ENCODE measurements around the gene FSIP1.
"Not testable (repeated sequence)": the region's sequence is repeated elsewhere in the genome, so short reads cannot be mapped to it uniquely, and the experiment has no call there.

FSIP1 gene

DNA sequence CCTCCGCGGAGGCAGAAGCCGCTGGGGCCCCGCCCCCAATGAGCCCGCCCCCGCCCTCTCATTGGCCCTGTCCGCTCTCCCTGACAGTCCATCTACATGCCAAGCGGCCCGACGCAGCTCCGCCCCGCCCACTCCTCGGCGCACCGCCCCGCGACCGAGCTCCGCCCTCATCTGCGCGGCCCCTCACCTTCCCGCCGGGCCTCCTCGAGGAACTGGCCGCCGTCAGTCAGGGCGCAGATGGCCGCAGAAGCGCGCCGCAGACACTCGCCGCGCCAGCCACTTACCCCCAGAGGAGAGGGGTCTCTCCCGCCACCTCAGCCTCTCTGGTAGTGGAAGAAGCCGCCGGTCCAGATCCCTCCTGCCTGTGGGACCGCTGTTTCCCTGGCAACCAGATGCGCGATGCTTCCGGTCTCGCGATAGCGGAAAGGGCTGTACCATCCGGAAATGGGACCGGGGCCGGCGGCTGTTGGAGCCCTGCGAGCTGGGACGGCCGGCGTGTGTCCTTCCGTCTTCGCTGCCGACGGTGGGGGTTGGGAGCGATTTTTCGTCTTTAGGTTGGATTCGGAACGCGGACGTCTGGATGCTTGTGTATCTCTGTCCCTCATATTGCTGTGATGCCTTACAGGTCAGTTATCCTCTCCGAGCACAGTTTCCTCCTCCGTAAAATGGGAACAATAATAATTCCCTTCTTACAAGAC lies at the start of gene FSIP1:
Gene FSIP1, minus strand, starts transcription at position 401 of the 698 bp plus-strand sequence. CDS start 6,317 bp downstream, outside the sequence.
- peak; percentile 97 for DNase-seq (ENCODE audit: low read depth)

DNA sequence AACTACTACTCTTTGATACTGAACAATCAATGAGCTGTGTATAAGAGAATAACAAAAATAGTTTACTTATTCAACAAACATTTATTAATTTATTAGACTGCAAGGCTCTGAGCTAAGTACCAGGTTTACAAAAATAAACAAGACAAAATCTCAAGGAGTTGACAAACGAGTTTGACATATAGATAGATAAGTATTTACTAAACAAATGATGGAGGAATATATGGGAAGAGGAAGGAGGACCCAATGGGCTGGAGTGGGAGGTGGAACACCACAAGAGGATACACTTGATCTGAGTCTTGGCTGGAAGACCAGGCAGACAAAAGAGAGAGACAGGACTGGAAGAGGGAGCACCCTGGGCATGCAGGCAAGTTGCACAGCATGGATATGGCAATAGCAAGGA lies 47.5 kb upstream of the FSIP1 start:
- DNase-seq (ENCODE audit: low read depth) = peak; percentile 19

DNA sequence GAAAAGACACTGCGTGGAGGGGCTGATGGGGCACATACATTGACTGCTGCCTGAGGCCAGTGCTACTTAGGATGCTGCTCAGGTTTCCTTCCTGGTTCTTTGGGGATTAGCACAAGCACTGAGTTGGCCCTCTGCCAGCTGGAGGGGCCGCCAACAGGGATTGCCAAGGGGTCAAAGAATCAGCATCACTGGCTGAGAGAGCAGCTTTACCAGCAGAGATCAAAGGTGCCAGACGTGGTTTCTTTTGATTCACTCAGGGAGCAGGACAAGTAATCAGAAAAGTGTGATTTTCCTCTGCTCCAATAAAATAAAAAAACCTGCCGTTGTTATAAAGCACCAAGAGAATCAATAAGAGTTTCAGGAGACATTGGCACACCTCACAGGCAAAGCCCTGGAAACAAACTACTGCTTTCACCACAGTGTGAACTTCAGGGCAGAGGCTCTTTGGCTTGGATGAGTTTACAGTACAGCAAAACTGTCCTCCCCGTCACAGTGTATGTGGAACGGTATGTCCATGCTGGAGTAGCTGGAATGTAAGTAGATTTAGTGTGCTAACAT lies 45.8 kb upstream of the FSIP1 start:
- DNase-seq (ENCODE audit: low read depth) = peak; percentile 98

DNA sequence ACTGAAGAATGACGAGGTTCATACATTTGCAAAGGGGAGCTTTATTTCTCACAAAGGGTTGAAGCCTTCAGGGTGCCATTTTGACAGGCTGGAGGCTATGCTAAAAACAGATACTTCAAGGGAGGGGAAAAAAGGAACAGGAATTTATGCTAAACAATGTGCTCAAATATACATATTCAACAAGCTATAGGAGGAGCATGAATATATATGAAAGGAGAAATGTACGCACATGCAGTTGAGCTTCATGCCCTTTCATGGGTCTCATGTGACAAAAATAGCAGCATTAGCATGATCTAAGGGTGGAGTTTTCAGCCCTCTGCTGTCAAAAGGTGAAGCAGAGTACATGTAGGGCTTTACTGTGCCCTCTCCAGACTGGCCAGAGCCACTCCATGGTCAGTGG lies 44.3 kb upstream of the FSIP1 start:
- no peak for DNase-seq (ENCODE audit: low read depth)

DNA sequence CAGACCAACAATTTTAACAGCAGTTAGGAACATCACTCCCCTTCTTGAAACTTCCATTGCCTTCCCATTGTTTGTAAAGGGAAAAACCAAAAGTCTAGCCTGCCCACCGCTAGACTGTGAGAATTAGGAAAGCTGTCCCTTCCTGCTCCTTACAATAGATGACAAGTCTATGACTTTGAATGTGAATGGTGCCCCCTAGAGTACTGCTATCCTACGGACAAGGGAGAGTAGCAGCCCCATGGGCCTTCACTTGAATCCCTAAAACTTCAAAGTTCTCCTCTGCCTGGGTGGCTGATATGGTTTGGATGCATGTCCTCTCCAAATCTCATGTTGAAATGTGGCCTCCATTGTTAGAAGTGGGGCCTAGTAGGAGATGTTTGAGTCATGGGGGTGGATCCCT lies 41.0 kb upstream of the FSIP1 start:
- no peak for DNase-seq (ENCODE audit: low read depth)

DNA sequence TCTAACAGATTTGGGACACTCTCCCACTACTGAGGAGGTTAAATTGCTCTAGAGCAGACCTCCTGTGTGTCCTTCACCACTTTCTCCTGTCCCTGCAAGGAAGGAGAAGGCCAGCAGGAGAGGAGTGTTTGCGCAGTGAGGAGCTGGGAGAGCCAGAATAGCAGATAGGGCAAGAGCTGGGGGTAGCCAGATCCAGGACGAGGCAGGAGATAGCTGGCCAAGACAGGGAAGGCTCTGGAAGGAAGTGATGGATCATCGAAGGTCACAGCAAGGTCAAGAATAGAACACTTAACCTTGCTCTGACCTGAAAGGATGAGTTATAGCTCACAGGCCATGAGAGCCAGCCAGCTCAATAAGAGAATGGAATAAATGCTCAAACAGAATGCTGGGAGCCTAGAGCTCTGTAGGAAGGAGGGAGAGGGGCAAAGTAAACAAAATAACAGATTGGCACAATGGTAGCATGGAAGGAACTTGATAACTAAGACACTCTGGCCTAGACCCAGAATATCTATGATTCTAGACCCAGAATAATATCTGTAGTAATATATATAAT lies 37.5 kb upstream of the FSIP1 start:
- no peak for DNase-seq (ENCODE audit: low read depth)

DNA sequence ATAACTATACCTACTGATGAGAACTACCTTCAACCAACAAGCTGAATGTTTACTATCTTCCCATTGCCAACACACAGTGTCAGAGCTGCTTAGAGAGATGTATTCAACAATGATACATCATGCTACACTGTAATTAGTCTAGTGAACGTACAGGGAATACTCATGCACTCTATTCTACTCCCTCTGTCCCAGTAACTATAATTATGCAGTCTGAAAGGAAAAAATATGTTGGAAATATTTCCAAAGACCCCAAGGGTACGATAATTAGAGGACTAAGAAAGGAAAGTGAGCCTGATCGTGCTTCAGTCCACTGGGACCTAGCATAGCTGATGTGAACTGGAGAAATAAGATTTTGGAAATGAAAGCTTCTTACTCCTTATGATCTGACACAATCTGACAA lies 36.9 kb upstream of the FSIP1 start:
- no peak for DNase-seq (ENCODE audit: low read depth)

DNA sequence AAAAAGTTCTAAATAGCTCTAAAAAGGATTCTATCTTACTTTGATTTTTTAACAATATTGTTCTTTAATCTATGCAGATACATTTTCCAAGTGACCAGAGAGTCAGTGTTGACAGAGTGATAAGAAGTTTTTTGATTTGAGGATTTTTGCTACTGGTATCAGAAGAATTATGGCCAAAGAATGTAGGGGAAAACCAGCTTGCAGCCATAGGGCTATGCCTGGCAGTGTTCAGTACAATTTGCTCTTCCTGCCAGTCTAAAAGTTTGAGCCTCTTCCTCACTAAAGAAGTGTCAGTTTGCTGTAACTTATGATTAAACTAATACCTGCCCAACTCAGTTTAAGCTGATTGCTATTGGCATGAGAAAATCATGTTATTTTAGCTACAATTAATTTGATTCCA lies 35.3 kb upstream of the FSIP1 start:
- peak; percentile 22 for DNase-seq (ENCODE audit: low read depth)

DNA sequence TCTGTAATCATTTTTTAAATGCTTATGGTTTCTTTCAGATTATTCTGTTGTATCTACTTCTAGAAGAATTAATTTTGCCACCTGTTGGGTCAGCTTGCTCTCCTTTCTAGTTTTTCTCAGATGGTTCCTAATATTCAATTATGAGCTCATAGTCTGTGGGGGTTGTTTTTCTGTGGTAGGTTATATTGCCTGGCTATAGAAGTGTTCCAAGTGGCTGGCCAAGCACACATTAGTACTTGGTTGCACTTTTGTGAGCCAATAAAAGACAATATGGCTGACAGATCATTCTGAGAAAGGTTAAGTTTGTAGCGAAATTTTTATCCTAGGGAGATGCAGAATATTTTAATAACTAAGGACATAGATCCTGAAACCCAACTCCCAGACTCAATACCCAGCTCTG lies 31.8 kb upstream of the FSIP1 start:
- DNase-seq (ENCODE audit: low read depth) = no peak

DNA sequence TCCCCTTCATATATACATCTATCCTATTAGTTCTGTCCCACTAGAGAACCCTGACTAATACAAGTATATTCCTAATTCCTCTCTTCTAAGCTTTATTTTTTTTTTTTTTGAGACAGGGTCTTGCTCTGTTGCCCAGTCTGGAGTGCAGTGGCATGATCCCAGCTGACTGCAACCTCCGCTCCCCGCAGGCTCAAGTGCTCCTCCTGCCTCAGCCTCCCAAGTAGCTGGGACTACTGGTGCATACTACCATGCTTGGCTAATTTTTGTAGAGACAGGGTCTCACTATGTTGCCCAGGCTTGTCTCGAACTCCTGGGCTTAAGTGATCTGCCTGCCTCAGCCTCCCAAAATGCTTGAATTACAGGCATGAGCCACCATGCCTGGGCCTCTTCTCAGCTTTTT lies 30.0 kb upstream of the FSIP1 start:
- DNase-seq (ENCODE audit: low read depth) = not testable (repeated sequence)

DNA sequence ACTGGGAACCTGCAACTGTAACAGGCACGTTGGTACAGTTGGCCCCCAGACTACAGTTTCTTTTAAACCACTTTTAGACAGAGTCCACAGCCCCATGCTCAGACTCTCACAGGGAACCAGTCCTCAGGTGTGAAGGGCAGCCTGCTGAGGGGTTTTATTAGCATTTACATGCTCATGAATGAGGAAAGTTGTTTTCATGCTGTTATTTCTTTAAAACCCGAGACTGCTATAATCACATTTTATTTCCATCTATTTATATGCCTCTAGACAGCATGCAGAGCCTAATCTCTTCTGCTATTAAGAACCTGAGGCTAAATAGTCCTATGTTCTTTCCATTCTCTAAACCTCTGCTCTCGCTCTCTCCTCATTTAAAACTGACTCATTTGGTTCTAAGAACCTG lies 26.3 kb upstream of the FSIP1 start:
- no peak for DNase-seq (ENCODE audit: low read depth)

DNA sequence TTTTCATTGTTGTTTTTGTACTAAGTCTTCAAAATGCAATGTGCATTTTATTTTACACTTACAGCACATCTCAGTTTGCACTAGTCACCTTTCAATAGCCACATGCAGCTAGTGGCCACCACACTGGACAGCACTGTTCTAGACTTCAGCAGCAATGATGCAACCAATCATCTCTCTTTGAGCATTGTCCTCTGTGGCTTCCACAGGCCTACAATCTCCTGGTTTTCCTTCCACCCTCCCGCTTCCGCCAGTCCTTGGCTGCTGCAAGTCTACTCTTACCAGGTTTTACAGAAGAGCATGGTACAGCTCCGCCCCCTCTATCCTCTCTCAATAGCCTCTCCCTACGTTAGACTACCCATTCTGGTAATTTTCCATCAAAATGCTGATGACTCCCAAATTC lies 25.1 kb upstream of the FSIP1 start:
- DNase-seq (ENCODE audit: low read depth) = no peak

DNA sequence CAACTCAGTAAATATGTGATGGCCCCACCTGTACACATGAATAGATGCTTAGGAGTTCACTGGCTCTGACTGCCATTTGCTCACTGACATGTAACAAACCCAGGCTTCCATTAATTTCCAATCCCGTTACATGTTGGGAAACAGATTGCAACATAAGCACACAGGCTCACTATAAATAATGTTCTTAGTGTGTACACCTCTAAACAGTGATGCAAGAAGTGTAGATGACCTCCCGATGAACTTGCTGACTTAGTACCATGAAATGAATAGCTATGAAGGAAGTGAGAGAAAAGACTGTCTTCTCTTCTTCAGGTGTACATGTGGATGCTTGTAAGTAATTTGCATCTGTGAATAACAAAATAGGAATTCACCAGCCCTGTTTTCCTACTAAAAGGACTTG lies 21.4 kb upstream of the FSIP1 start:
- DNase-seq (ENCODE audit: low read depth) = peak; percentile 94

DNA sequence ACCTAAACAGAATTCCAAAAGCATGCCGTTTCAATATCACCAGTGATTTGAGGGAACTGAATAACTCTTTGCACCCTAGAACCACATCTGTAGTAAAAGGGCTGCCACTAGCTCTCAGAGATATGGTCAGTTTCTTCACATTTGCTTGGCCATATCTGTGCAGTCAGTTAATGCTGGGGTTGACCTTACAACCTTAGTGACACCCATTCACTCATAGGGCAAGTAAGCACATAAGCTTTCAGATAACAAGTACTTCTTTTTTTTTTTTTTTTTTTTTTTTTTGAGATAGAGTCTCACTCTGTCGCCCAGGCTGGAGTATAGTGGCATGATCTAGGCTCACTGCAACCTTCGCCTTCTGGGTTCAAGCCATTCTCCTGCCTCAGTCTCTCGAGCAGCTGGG lies 20.4 kb upstream of the FSIP1 start:
- DNase-seq (ENCODE audit: low read depth) = no peak

DNA sequence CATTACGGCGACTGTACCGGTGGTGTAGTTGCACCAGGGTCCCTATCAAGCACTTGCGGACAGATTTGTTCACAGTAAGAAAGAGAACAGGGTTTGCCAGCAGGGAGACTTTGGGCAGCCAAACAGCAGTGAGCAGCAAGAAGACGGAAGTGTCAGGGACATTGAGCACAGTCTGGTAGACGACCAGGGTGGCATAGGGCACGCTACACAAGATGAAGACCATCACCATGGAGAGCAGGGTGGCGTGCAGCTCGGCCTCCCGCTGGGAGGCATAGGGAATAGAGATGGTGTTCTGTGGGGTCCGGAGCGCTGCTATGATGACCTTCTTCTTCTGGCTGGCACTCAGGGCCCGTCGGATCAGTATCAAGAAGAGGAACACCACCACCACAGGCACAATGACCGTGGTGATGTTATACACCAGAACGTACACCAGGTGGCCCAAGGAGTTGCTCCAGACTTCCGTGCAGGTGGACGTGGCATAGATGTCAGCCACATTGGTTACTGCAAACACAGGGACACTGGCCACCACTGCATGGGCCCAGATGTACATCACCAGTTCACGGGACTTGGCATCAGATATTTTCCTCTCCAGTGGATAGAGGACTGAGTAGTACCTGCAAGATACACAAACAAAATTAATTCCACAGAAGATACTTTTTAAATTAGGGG lies 19.1 kb upstream of the FSIP1 start:
- no peak for DNase-seq (ENCODE audit: low read depth)

DNA sequence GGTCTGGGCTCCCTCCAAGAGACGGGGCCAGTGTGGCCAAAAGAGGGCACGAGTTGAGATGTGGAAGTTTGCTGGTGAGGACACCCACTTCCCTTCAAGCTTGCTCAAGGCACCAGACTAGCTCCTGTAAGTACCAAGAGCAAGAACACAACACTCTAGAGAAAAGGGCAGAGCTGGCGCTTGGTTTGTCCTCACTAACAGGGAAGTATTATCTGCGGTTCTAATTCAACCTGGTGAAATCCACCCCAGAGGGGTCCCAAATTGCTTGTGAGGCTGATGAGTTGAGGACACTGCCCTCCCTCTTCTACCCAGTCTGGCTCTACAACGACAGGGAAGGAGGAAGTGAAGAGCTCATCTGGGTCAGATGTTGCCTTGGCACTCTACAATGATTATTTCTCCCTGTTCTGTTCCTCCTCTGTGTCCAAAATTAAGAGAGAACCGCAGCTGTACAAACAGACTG lies 16.9 kb upstream of the FSIP1 start:
- DNase-seq (ENCODE audit: low read depth) = no peak

DNA sequence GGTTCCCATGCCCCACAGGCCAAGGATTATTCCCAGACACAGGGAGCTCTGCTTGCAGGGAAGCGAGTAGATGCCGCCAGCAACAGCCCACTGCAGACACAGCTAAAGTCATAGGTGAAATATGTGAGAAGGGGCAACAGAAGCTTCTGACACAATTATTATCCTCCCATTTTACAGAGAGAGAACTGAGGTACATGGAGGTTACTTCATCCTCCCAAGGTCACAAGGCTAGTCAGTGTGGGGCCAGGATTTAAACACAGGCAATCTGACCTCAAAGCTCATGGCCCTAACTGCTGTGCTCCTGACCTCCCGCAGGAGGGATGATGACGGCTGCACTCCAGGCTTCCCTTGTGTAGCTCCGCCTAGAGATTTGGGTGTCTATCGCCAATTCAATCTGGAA lies 15.7 kb upstream of the FSIP1 start:
- DNase-seq (ENCODE audit: low read depth) = no peak

DNA sequence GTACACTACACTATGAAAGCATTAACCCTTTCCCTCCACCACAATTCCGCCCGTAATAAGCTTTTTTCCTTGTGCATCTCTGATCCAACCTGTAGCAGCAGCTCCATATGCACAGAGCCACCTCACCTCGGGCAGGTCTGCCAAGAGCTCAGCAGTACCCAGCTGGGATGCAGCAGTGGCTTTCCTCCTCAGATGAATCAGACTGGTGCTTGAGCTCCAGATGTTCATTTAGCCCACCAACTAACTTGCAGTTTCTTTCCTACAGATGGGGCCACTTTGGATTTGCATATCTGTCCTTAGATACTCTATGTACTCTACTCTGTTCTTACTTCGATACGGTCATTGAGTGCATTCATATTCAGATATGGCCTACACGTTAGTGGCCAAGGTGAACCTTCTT lies 14.8 kb upstream of the FSIP1 start:
- DNase-seq (ENCODE audit: low read depth) = no peak

DNA sequence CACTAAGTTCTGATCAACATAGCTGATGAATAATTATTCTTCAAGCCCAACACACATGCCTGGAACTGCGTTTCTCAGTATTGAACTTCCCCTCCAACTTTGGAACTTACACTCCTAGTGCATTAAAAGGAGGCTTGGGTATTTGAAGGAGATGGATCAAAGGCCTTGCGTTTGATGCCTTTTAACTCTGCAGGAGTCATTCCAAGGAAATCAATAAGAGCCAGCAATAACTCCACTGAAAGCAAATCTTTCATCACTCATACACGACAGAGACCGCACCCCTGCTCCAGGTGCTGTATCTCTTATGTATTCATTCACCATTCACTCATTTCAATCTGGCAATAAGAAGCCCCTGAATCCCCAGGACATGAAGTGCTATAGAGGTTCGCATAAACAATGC lies 14.0 kb upstream of the FSIP1 start:
- no peak for DNase-seq (ENCODE audit: low read depth)

DNA sequence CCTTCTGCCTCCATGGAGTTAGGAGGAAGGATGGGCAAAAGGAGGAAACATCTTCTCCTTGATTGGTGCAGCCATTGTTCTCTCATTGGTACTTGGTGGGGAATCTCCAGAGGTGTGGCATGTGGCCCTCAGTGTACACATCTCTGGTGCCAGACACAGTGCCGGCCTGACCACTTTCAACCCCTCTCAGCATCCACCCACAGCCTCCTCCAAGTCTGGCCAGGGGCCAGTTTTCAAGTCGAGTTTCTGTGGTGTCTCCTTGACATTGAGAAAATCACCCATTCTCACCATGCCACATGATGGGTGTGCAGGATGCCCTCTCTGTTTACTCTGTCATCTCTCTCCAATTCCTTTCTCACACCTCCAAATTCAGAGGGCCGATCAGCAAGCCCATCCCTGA lies 12.8 kb upstream of the FSIP1 start:
- DNase-seq (ENCODE audit: low read depth) = no peak

DNA sequence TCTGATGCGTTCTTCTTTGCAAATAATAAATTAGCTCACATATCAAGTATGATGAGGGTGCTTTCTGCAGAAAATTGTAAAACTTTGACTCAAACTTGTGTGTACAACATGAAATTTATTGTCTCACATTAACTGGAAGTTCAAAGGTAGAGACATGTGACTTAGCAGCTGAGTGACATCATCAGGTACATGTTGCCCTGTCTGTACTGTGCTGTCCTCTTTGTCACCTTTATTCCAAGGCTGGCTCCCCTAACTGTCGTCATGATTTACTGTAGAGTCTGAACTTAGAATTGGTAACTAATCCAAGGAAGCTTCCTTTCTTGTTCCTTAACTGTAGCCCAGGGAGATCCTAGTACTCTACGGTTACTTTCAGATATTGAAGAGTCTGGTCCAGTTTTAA lies 12.3 kb upstream of the FSIP1 start:
- DNase-seq (ENCODE audit: low read depth) = no peak

DNA sequence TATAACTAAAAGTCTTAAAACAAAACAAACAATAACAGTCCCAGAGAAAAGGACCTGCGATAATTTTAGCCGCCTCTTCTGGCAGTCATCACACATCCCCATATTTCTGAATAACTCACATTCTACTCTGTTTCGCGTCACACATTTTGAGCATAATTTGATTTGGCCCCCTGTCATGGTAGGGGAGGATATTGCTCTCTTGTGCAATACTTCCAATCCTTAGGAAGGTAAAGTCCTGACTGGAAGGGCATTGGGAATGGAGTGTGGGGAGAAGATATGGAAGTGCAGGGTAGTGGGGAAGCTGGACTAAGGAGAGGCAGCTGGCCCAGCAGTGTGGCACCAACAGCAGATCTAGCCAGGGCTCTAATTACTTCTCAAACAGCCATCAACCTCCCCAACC lies 11.3 kb upstream of the FSIP1 start:
- no peak for DNase-seq (ENCODE audit: low read depth)

DNA sequence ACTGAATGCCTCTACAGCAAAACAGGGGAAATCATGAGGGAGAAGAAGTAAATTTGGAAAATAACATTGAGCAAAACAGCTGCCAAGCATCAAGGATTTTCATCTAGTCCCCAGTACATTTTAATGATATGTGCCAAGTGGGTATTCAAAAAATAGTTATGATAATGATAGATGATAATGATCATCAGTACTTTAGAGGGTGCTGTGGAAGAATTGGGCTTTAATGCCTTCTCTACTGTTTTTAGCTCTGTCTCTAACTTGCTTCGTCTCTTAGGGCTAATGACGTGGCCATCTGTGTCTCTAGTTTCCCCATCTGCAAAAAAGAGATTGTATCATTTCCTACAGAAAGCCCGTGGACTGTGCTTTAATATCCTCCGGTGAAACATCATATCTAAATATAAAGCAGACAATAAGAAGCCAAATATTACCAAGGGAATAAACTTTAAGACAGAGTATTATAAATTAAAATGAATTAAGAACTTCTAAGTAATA lies 10.2 kb upstream of the FSIP1 start:
- DNase-seq (ENCODE audit: low read depth) = peak; percentile 50
